ENCODE data around the gene PYROXD2.
"Not testable (repeated sequence)": the region's sequence is repeated elsewhere in the genome, so short reads cannot be mapped to it uniquely, and the experiment has no call there.

PYROXD2 gene

DNA sequence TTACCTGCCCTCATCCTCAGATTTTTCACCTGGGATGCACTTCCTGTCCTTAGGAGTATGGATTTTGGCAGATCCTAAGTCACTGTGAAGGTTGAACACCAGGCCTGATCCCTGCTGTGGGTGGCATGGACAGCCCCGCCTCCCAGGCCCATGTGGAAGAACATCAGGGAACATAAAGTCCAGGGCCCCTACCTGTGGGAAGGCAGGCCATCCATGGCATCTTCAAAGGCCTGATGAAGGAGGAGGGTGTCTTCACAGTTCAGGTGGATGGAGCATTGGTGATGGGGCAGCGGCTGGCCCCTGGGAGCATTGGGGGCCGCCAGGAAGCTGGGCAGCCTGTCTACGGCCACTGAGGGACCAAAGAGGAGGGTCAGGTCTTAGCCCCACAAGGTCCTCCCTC, 24.6 kb downstream of the PYROXD2 start:
- no peak for DNase-seq (ENCODE audit: low spot score)

DNA sequence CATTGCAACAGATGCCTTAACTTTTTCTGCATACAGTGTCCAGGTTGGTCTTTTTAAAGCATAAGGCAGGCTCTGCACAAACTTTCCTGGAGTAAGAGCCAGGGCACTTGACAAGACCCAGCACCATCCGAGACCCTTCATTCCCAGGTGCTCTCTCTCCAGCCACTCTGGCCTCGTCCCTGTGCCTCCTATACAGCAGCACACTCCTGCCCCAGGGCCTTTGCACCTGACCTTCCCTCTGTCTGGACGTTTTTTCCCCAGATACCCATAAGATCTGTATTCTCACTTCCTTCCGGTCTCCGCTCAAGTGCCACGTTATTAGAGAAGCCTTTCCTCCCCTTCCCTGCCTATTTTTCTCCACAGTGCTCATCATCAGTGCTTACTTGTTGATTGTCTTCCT, 25.6 kb downstream of the PYROXD2 start:
- no peak for DNase-seq (ENCODE audit: low spot score)

GRCh38 chr10:98388101-98388655, 26.8 kb downstream of the PYROXD2 start:
- DNase-seq (ENCODE audit: low spot score) = no peak

- no peak for DNase-seq (ENCODE audit: low spot score)
These were observed 30.4 kb downstream of the PYROXD2 start for GRCh38 chr10:98384531-98385133.

DNA sequence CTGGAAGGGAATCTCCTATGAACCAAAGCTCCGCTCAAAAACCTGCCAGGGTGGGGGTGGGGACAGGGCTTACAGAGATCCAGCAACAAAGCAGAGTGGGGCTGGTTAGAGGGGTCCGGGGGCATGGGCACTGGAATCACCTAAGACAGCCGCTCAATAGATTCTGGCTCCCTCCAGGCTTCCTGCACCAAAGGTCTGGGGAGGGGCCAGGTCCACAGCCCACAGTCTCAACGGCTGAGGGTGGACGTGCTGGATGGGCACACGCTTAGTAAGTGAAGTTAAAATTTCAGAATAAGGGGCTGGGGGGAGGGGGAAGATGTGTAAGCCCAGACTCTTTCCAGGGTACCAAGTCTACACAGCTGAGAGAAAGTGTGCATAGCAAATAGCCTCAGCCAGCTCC, 31.1 kb downstream of the PYROXD2 start:
- DNase-seq (ENCODE audit: low spot score) = no peak

DNA sequence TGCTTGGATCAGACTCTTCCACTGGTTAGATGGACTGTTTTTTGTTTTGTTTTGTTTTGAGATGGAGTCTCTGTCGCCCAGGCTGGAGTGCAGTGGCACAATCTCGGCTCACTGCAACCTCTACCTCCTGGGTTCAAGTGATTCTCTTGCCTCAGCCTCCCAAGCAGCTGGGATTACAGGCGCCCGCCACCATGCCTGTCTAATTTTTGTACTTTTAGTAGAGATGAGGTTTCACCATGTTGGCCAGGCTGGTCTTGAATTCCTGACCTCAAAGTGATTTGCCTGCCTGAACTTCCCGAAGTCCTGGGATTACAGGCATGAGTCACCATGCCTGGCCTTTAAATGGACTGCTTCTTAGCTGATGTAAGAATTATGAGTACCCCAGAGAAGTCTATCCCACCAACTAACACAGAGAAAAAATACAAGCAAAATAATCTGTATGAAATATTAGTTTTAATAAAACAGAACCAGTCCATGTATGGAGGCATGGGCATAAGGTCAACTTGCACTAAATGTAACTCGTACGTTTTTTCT, 31.8 kb downstream of the PYROXD2 start:
- DNase-seq (ENCODE audit: low spot score) = not testable (repeated sequence)

DNA sequence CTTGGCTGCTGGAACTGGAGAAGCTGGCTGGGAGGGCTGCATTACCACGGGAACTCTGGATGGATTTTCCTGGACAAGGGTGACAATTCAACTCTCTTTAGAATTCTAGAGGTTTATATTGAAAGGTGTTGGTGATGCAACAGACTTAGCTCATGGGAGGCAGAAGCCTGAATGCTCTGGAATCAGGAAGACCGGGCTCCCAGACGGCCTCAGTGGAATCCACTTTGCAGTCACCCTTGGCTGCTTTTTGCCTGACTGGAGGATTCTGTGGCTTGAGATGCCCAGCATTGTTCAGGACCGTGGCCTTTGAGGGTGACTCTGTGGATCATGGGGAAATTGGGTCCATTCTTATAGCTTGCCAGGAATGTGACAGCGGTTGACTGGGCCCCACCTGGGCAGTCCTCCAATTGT, 32.3 kb downstream of the PYROXD2 start:
- DNase-seq (ENCODE audit: low spot score) = no peak

- no peak for DNase-seq (ENCODE audit: low spot score)
These were observed 34.3 kb downstream of the PYROXD2 start for GRCh38 chr10:98380493-98381339.

- no peak for DNase-seq (ENCODE audit: low spot score)
These were observed 36.3 kb downstream of the PYROXD2 start for GRCh38 chr10:98378722-98379121.

GRCh38 chr10:98377536-98377935, 37.4 kb downstream of the PYROXD2 start:
- no peak for DNase-seq (ENCODE audit: low spot score)

GRCh38 chr10:98377001-98377400, 38.0 kb downstream of the PYROXD2 start:
- DNase-seq (ENCODE audit: low spot score) = no peak

DNA sequence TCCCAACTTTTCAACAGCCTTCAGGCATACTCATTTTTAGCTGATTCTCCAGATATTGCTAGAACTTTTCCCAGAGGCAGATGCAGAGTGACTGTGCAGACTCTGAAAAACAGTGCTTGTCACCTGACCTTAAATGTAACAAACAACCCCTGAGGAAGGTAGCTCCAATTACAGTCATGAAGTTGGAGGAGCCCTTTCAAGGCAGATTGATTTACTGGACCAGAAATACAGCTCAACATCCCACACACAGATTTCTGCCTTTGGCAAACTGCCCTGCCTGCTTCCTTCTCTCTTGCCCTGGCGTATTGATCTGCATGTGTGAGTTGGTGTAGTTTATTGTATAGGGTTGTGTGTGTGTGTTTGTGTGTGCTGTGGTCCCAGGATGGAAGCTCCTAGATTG, 38.5 kb downstream of the PYROXD2 start:
- no peak for DNase-seq (ENCODE audit: low spot score)

DNA sequence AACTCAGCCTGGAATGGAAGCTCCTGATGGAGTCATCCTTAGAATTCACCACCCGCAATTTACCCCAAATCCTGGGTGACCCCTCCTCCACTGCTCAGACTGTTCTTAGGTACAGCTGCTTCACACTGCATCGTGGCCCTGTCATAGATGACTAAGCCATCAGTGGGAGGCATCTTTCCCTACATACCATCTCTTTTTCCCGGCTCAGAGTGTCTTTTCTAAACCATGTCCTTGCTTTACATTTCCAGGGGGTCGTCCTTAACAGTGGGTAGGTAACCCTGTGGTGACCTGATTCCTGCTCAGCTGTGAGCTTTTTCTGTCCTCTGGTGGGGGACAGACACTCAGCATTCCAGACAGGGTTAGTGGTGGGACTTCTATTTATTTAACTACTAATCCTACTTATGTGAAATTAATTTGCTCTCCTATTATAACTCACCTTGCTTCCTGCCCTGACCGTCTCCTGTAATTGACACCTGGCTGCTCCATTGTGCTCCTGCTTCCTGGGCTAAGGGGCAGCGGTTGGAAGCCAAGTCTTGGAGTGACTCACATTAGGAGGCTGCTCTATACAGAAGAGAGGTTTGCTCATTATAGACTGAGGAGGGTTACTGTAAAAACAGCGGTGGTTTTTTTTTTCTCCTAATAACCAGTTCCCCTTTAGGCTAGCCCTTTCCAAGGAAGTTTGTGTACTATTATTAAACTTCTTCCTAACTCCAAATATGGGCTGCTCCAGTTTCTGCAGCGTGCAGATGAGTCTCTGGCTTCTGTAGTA, 40.6 kb downstream of the PYROXD2 start:
- DNase-seq (ENCODE audit: low spot score) = no peak

DNA sequence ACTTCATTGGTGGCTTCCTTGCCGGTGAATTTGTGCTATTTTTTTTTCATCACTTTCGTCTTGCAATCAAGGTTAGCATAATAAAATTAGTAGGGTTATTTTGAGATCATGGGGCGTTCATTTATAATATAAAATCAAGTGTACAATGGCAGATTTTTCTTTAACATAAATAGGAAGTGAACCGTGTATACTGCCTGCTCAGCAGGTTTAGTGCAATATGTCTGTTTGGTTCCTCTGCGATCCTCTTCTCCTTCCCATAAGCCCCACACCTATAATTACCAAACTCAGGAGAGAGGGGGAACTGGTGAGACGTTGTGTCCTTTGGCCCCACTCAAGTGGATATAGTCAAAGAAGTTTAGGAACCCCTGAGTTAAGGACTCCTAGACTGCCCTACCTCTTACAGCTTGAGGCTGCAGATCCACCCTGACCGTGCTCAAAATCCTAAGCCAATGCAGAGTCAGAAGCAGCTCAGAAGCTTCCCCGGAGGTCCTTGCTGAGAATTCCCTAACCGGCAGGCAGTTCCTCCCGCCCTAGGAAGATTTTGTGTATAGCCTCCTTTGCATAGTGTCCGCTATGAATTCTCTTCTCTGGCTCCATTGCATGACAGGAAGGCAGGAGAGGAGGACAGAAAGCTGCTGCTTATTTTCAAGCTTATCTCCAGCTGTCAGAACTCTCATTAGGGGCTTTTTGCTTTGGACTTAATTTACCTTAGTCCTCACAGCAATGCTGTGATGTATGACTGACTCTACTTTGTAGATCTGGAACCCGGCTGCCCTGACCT, 41.5 kb downstream of the PYROXD2 start:
- DNase-seq (ENCODE audit: low spot score) = no peak

DNA sequence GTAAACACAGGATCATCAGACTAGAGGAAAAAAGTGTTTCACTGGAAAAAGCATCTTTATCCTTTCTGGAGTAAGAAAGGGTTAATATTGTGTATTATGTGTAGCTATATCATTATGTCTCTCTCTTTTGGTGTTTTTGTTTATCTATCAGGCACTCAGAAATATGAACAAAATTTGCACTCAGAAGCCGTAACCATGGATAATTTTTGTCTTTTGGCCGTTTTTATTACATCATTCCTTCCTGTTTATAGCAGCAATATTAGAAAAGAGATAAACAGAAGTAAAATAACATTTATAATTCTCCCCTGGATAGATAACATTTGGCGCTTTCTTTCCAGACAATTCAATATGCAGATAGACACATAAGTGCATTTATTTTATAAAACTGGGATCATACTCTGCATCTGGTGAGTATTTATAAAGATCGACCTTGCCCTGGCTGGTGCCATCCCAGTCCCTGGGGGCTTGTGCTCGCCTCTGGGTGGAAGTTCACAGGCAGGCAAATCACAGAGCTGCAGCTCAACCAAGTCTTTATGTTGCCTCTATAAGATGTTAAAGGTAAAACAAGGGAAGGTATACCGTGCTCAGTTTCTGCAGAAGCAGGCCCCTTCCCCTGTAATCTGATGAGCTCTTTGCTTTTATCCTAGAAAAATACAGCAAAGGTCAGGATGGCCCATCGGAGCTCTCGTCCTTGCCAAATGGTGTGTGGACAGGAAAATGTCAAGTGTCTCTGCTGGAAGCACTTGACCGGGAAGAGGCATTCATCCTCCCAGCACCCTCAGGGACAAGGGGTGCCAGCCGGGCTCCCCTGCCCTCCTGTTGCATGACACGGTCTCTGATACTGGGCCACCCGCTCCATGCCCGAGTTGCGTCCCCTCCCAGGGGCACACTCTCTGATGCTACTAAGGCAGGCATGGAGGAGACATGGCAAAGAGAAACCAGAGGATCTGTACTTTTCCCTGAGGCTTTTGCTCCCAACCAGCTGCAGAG, 43.9 kb downstream of the PYROXD2 start:
- DNase-seq (ENCODE audit: low spot score) = no peak

- no peak for DNase-seq (ENCODE audit: low spot score)
These were observed 45.2 kb downstream of the PYROXD2 start for GRCh38 chr10:98369801-98370200.

DNA sequence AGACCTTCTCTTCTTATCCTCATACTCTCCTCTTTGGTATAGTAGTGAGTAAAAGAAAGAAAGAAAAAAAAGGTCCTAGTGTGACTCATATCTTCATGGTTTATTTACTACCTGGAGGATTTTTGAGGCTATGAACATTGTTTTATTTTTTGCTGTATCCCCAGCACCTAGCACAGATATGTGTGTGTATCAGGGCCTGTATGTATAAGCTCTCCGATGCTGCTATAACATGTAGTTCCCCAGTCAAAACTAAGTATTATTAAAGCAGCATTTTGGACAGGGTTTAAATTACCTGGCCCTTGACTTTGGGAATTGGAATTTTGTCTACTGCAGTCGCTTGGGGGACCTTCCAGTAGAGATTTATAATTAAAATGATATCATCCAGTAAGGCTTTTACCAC, 46.3 kb downstream of the PYROXD2 start:
- no peak for DNase-seq (ENCODE audit: low spot score)

DNA sequence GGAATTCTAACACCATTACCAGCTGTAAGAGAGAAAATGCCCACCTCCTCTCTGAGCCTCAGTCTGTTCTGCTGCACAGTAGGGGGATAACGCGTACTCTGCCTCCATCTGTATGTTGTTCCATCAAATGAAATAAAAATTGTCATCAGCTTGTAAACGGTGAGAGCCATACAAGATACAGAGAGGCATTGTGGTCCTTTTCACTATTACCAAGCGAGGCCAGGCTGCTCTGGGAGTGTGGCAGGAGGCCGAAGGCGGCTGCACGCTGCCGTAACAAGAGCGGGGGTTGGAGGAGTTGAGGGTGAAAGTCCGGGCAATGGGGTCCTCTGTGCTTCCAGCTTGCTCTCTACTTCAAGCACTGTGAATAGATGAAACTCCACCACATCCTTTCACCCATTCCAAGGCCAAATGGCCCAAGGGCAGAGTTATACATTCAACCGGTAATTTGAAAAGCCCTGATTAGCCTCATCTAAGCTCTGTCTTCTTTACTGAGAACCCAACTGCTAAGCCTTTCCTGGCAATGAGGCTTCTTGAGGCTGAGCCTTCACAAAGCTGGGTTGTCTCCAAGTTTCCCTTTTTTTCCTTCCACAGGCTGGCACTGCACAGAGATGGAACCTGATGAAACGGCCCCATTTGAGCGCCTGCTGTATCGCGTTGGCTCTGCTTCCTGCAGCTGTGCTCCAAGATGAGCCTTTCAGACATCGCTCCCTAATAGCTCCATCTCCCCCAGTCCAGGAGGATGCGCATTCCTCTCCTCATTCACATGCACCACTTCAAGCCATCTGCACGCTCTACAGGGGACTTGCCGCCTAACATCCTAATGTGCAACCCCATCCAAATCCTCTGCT, 47.2 kb downstream of the PYROXD2 start:
- no peak for DNase-seq (ENCODE audit: low spot score)

DNA sequence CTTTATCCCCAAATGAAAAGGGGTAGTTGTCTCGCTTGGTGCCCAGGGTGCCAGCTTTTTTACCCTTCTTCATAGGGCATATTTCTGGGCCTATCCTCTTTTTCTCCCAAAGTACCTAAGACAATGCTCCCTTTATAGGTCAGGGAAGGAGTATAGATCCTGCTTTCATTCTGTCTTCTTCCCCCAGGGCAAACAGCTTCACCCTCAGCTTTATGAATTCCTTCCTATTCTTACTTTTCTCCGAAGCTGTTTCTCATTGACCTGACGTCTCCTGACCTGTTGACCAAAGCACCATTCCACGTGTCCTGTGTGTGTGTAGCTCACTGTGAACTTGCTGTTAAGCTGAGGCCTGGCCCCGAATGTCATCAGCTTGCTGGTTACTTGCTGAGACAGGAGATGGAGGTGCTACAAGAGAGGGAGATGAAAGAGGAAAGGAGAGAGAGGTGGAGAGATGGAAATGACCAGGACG, 48.9 kb downstream of the PYROXD2 start:
- DNase-seq (ENCODE audit: low spot score) = no peak
